Gastrocnemius medialis (tissue), 4 donors: ENCODE results near the gene MRGPRD. TPM values are rescaled to one million over a fixed set of nuclear protein-coding genes. Genes with fewer than 3 reads are reported as not detected.

Experiments
- ATAC-seq, 2 donors: fragments of 150-250 bp; one replicate each; pipeline ENCODE4 v1.9.1; 2016
- DNase-seq, 2 donors: peaks; one replicate each; pipeline ENCODE4 v3.0.0-alpha.2; 2019
- H3K27ac ChIP-seq, 4 donors: fragments of 200-600 bp; sonication (generic); 1 replicate in 1 of 4; 2 replicates in 3 of 4; pipeline ENCODE4 v1.5.1; 2016 to 2018; ENCODE audit warnings: mild to moderate bottlenecking in 2 of 4, moderate library complexity in 1 of 4
- H3K27me3 ChIP-seq, 3 donors: fragments of 200-600 bp; sonication (generic) in 2 of 3; 1 replicate in 1 of 3; 2 replicates in 2 of 3; pipeline versions ENCODE4 v1.5.1 to v1.6.0; 2016 to 2019; ENCODE audit warnings: mild to moderate bottlenecking in 1 of 3, moderate library complexity in 1 of 3
- H3K36me3 ChIP-seq, 2 donors: fragments of 200-600 bp; sonication (generic) in 1 of 2; one replicate each; pipeline ENCODE4 v1.5.1; 2017 to 2018
- H3K4me1 ChIP-seq, 2 donors: fragments of 200-600 bp; sonication (generic) in 1 of 2; one replicate each; pipeline ENCODE4 v1.5.1; 2016 to 2017; ENCODE audit warnings: mild to moderate bottlenecking in 2 of 2
- H3K4me3 ChIP-seq, 4 donors: fragments of 200-600 bp; sonication (generic) in 3 of 4; 1 replicate in 1 of 4; 2 replicates in 3 of 4; pipeline ENCODE4 v1.5.1; 2016 to 2019; ENCODE audit warnings: mild to moderate bottlenecking in 2 of 4
- H3K9me3 ChIP-seq, 3 donors: fragments of 200-600 bp; sonication (generic) in 2 of 3; 1 replicate in 1 of 3; 2 replicates in 2 of 3; pipeline ENCODE4 v1.5.1; 2016 to 2019
- CTCF ChIP-seq, 5 experiments: fragments of 450-650 bp in 3 of 5; fragments of 200-600 bp in 2 of 5; sonication (generic) in 2 of 5; IDR thresholded peaks in 4 of 5; conservative IDR thresholded peaks in 1 of 5; 1 replicate in 4 of 5; 2 replicates in 1 of 5; pipeline ENCODE4 v1.5.1; 2016 to 2019; ENCODE audit warnings: antibody characterized with exemption in 5 of 5, mild to moderate bottlenecking in 3 of 5, moderate library complexity in 3 of 5
- POLR2A ChIP-seq, 2 donors: fragments of 450-650 bp; IDR thresholded peaks; one replicate each; pipeline ENCODE4 v1.6.1; 2017; ENCODE audit warnings: antibody characterized with exemption in 2 of 2, mild to moderate bottlenecking in 2 of 2, moderate library complexity in 2 of 2
- in situ Hi-C, 4 donors: fragments of 200-750 bp; cut with MboI; loops; one replicate each; pipeline versions ENCODE4 v1.15.0 to v1.8.0; 2017; ENCODE audit warnings: low sequenced_read_pairs in 4 of 4
- intact Hi-C: fragments of 100-400 bp; cut with DNase I; formaldehyde crosslinking; loops from one replicate; pipeline ENCODE4 v1.15.1; 2023; ENCODE audit warnings: low total_unique reads
- total RNA-seq, 4 donors: library from RNA; depleted of rRNA; stranded (reverse); fragments of >200 nt; gene quantifications; one replicate each; pipeline versions ENCODE4 v1.1.0 to v1.2.3, GENCODE V29; 2016

MRGPRD gene
- total RNA-seq, 4 donors from 2014 or later = not detected

- H3K27me3 ChIP-seq = peaks cover 0 to 9% (median 6%) of the 10 kb centered on the region in 3 donors
- no peak for DNase-seq
- no peak overlapping the region for H3K27ac ChIP-seq
Observed at GRCh38 chr11:69003866-69004367, 23.1 kb upstream of the MRGPRD start.

GRCh38 chr11:69003301-69003865 lies 22.6 kb upstream of the MRGPRD start:
- H3K27ac ChIP-seq = no peak overlapping the region
- in situ Hi-C loops = no loop called here
- no peak overlapping the region for H3K4me3 ChIP-seq
- no peak for DNase-seq
- intact Hi-C loops = no loop called here
- peaks cover 0 to 9% (median 5%) of the 10 kb centered on the region in 3 donors for H3K27me3 ChIP-seq
- no peak for ATAC-seq
- H3K36me3 ChIP-seq = no peaks in the 10 kb centered on the region
- no peaks in the 10 kb centered on the region for H3K4me1 ChIP-seq
- no peak for TF ChIP-seq POLR2A (IDR thresholded peaks at IDR 0.05)
- no peak for TF ChIP-seq CTCF (IDR thresholded peaks at IDR 0.05 in 4 of 5, conservative IDR thresholded peaks at IDR 0.05 in 1 of 5)
- H3K9me3 ChIP-seq = no peaks in the 10 kb centered on the region

More at GRCh38 chr11:69003866-69004367, 23.1 kb upstream of the MRGPRD start:
- Histone ChIP-seq H3K4me1 (no peaks in the 10 kb centered on the region), H3K9me3 (no peaks in the 10 kb centered on the region), H3K36me3 (no peaks in the 10 kb centered on the region), H3K4me3 (no peak overlapping the region)
- ATAC-seq = no peak
- no peak for TF ChIP-seq CTCF (IDR thresholded peaks at IDR 0.05 in 4 of 5, conservative IDR thresholded peaks at IDR 0.05 in 1 of 5)
- intact Hi-C loops (no loop called here), in situ Hi-C loops (no loop called here)

GRCh38 chr11:69002570-69003231 lies 21.9 kb upstream of the MRGPRD start:
- intact Hi-C loops = no loop called here
- H3K4me1 ChIP-seq = no peaks in the 10 kb centered on the region
- peaks cover 0 to 9% (median 5%) of the 10 kb centered on the region in 3 donors for H3K27me3 ChIP-seq
- H3K4me3 ChIP-seq = no peak overlapping the region
- in situ Hi-C loops = no loop called here
- ATAC-seq = no peak
- no peaks in the 10 kb centered on the region for H3K36me3 ChIP-seq
- no peaks in the 10 kb centered on the region for H3K9me3 ChIP-seq
- H3K27ac ChIP-seq = no peak overlapping the region
- no peak for DNase-seq
- TF ChIP-seq CTCF (IDR thresholded peaks at IDR 0.05 in 4 of 5, conservative IDR thresholded peaks at IDR 0.05 in 1 of 5) (no peak), POLR2A (IDR thresholded peaks at IDR 0.05) (no peak)

- intact Hi-C loops = no loop called here
- no peak for DNase-seq
- H3K36me3 ChIP-seq = no peaks in the 10 kb centered on the region
- peaks cover 0 to 9% (median 5%) of the 10 kb centered on the region in 3 donors for H3K27me3 ChIP-seq
- no peaks in the 10 kb centered on the region for H3K4me1 ChIP-seq
- H3K27ac ChIP-seq = no peak overlapping the region
- in situ Hi-C loops = no loop called here
- no peak overlapping the region for H3K4me3 ChIP-seq
- no peaks in the 10 kb centered on the region for H3K9me3 ChIP-seq
- ATAC-seq = no peak
- TF ChIP-seq CTCF (IDR thresholded peaks at IDR 0.05 in 4 of 5, conservative IDR thresholded peaks at IDR 0.05 in 1 of 5) (no peak), POLR2A (IDR thresholded peaks at IDR 0.05) (no peak)
Observed at GRCh38 chr11:69002110-69002569, 21.4 kb upstream of the MRGPRD start.
